NB4 (cell line): Measurements from ENCODE around the gene NDUFB10.

Source experiments
- POLR2A ChIP-seq: IDR thresholded peaks from 2 replicates; pipeline ENCODE4 v1.6.1; 2011; ENCODE audit warnings: mild to moderate bottlenecking; ENCODE audit not compliant: insufficient read length; ENCODE audit errors: extremely low read depth
- TF ChIP-seq, protein P1 (sequence below): IDR thresholded peaks from one replicate; pipeline ENCODE4 v1.5.1; 2012; ENCODE audit warnings: low read depth, low read length

DNA sequence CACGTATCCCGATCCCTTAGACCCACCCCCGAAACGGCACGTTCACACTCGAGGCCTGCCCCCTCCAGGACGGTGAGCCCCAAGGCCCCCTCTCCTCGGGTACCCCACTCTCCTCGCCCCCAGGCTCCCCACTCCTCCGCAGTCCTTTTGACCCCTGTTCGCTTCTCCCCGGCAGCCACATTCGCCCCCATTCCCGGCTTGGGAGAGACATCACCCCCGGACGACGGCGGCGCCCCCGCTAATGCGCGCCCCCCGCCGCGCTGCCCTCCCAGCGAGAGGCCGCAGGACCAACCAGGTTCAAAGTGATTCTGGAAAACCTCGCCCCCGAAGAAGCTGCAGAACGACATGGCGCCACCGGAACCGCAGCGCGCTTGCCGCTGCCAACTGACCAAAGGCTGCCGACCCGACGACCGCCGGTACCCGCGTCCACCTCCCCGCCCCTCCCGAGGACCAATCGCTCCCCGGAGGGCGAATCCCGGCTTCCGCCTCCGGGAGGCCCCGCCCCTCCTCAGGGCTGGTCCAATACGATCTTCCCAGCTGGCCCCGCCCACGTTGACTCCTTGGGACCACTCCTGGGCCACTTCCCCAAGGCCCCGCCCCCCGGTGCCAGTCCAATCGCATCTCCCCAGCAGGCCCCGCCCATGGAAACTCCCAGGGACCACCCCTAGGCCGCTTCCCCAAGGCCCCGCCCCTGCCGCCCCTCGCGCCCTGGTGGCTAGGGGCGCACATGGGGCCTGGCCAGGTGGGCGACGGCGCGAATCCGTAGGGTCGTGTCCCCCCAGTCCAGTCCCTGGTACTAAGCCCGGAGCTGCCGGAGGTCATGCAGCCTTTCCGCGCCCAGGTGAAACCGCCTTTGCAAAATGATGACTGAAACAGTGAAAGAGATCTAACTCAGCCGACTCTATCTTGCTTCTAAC, 16.3 kb upstream of the NDUFB10 start, which contains the start of gene MSRB1:
- TF ChIP-seq POLR2A: peak; percentile 86
- TF ChIP-seq, protein P1, sequence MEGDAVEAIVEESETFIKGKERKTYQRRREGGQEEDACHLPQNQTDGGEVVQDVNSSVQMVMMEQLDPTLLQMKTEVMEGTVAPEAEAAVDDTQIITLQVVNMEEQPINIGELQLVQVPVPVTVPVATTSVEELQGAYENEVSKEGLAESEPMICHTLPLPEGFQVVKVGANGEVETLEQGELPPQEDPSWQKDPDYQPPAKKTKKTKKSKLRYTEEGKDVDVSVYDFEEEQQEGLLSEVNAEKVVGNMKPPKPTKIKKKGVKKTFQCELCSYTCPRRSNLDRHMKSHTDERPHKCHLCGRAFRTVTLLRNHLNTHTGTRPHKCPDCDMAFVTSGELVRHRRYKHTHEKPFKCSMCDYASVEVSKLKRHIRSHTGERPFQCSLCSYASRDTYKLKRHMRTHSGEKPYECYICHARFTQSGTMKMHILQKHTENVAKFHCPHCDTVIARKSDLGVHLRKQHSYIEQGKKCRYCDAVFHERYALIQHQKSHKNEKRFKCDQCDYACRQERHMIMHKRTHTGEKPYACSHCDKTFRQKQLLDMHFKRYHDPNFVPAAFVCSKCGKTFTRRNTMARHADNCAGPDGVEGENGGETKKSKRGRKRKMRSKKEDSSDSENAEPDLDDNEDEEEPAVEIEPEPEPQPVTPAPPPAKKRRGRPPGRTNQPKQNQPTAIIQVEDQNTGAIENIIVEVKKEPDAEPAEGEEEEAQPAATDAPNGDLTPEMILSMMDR: no peak
